ENCODE measurements around the gene BRAF.
"Not testable (repeated sequence)": the region's sequence is repeated elsewhere in the genome, so short reads cannot be mapped to it uniquely, and the experiment has no call there.

BRAF gene

GRCh38 chr7:140754506-140754905 is 170.2 kb downstream of the BRAF start:
- Histone ChIP-seq H3K36me3 (ENCODE audit: insufficient read depth, low read depth, low read length) (peaks cover 4% of the 10 kb centered on the region; the same call in 1 of the 2 replicates), H3K27ac (ENCODE audit: low read length) (no peak overlapping the region), H3K4me3 (ENCODE audit: low read length) (0 out of 2 replicates have a peak overlapping the region, but pooled peaks have one; percentile 16), H3K9ac (ENCODE audit: low read depth, low read length) (no peak overlapping the region), H3K27me3 (ENCODE audit: insufficient read depth, low read length) (no peaks in the 10 kb centered on the region), H3K4me1 (ENCODE audit: insufficient read depth, low read length) (peaks cover 9% of the 10 kb centered on the region), H3K9me3 (ENCODE audit: insufficient read depth, low read depth, low read length) (no peaks in the 10 kb centered on the region)

- Histone ChIP-seq H3K27me3 (ENCODE audit: insufficient read depth, low read length) (no peaks in the 10 kb centered on the region), H3K27ac (ENCODE audit: low read length) (no peak overlapping the region), H3K9ac (ENCODE audit: low read depth, low read length) (no peak overlapping the region), H3K4me3 (ENCODE audit: low read length) (no peak overlapping the region), H3K36me3 (ENCODE audit: insufficient read depth, low read depth, low read length) (peaks cover 12% of the 10 kb centered on the region), H3K4me1 (ENCODE audit: insufficient read depth, low read length) (peaks cover 9% of the 10 kb centered on the region), H3K9me3 (ENCODE audit: insufficient read depth, low read depth, low read length) (no peaks in the 10 kb centered on the region)
Measured at GRCh38 chr7:140752533-140752932, 172.2 kb downstream of the BRAF start.

- H3K27me3 ChIP-seq (ENCODE audit: insufficient read depth, low read length): no peaks in the 10 kb centered on the region
- no peak overlapping the region for H3K27ac ChIP-seq (ENCODE audit: low read length)
- H3K4me3 ChIP-seq (ENCODE audit: low read length): no peak overlapping the region
- 0 out of 2 replicates have a peak, but pooled peaks cover 2% of the 10 kb centered on the region for H3K4me1 ChIP-seq (ENCODE audit: insufficient read depth, low read length)
- peaks cover 12% of the 10 kb centered on the region for H3K36me3 ChIP-seq (ENCODE audit: insufficient read depth, low read depth, low read length)
- H3K9ac ChIP-seq (ENCODE audit: low read depth, low read length): no peak overlapping the region
- H3K9me3 ChIP-seq (ENCODE audit: insufficient read depth, low read depth, low read length): no peaks in the 10 kb centered on the region
Measured at GRCh38 chr7:140746751-140747150, 178.0 kb downstream of the BRAF start.

GRCh38 chr7:140745266-140746058 is 179.3 kb downstream of the BRAF start:
- H3K4me1 ChIP-seq (ENCODE audit: insufficient read depth, low read length): 0 out of 2 replicates have a peak, but pooled peaks cover 2% of the 10 kb centered on the region
- no peak overlapping the region for H3K4me3 ChIP-seq (ENCODE audit: low read length)
- no peak overlapping the region for H3K27ac ChIP-seq (ENCODE audit: low read length)
- H3K27me3 ChIP-seq (ENCODE audit: insufficient read depth, low read length): no peaks in the 10 kb centered on the region
- H3K36me3 ChIP-seq (ENCODE audit: insufficient read depth, low read depth, low read length): peaks cover 12% of the 10 kb centered on the region
- no peaks in the 10 kb centered on the region for H3K9me3 ChIP-seq (ENCODE audit: insufficient read depth, low read depth, low read length)
- H3K9ac ChIP-seq (ENCODE audit: low read depth, low read length): no peak overlapping the region

GRCh38 chr7:140744005-140744404 is 180.7 kb downstream of the BRAF start:
- no peak overlapping the region for H3K9ac ChIP-seq (ENCODE audit: low read depth, low read length)
- H3K4me1 ChIP-seq (ENCODE audit: insufficient read depth, low read length): 0 out of 2 replicates have a peak, but pooled peaks cover 2% of the 10 kb centered on the region
- no peak overlapping the region for H3K4me3 ChIP-seq (ENCODE audit: low read length)

GRCh38 chr7:140743255-140743654 is 181.5 kb downstream of the BRAF start:
- H3K4me3 ChIP-seq (ENCODE audit: low read length); H3K27me3 ChIP-seq (ENCODE audit: insufficient read depth, low read length); H3K9ac ChIP-seq (ENCODE audit: low read depth, low read length); H3K4me1 ChIP-seq (ENCODE audit: insufficient read depth, low read length); H3K27ac ChIP-seq (ENCODE audit: low read length); H3K9me3 ChIP-seq (ENCODE audit: insufficient read depth, low read depth, low read length): not testable (repeated sequence)
- H3K36me3 ChIP-seq (ENCODE audit: insufficient read depth, low read depth, low read length): peaks cover 21% of the 10 kb centered on the region; the same call in 1 of the 2 replicates

More at GRCh38 chr7:140744005-140744404, 180.7 kb downstream of the BRAF start:
- H3K36me3 ChIP-seq (ENCODE audit: insufficient read depth, low read depth, low read length): peaks cover 20% of the 10 kb centered on the region
- H3K27me3 ChIP-seq (ENCODE audit: insufficient read depth, low read length): no peaks in the 10 kb centered on the region
- H3K9me3 ChIP-seq (ENCODE audit: insufficient read depth, low read depth, low read length): no peaks in the 10 kb centered on the region
- no peak overlapping the region for H3K27ac ChIP-seq (ENCODE audit: low read length)

GRCh38 chr7:140738280-140738679 is 186.4 kb downstream of the BRAF start:
- Histone ChIP-seq H3K36me3 (ENCODE audit: insufficient read depth, low read depth, low read length) (peaks cover 23% of the 10 kb centered on the region), H3K27ac (ENCODE audit: low read length) (no peak overlapping the region), H3K9me3 (ENCODE audit: insufficient read depth, low read depth, low read length) (no peaks in the 10 kb centered on the region), H3K9ac (ENCODE audit: low read depth, low read length) (no peak overlapping the region), H3K4me3 (ENCODE audit: low read length) (no peak overlapping the region), H3K4me1 (ENCODE audit: insufficient read depth, low read length) (no peaks in the 10 kb centered on the region), H3K27me3 (ENCODE audit: insufficient read depth, low read length) (no peaks in the 10 kb centered on the region)

- Histone ChIP-seq H3K36me3 (ENCODE audit: insufficient read depth, low read depth, low read length) (peaks cover 19% of the 10 kb centered on the region), H3K27me3 (ENCODE audit: insufficient read depth, low read length) (no peaks in the 10 kb centered on the region), H3K4me1 (ENCODE audit: insufficient read depth, low read length) (peaks cover 7% of the 10 kb centered on the region; the same call in 1 of the 2 replicates), H3K9me3 (ENCODE audit: insufficient read depth, low read depth, low read length) (no peaks in the 10 kb centered on the region), H3K27ac (ENCODE audit: low read length) (no peak overlapping the region), H3K4me3 (ENCODE audit: low read length) (no peak overlapping the region), H3K9ac (ENCODE audit: low read depth, low read length) (no peak overlapping the region)
Measured at GRCh38 chr7:140734729-140735128, 190.0 kb downstream of the BRAF start.

GRCh38 chr7:140734096-140734495 is 190.6 kb downstream of the BRAF start:
- Histone ChIP-seq H3K9me3 (ENCODE audit: insufficient read depth, low read depth, low read length) (no peaks in the 10 kb centered on the region), H3K4me3 (ENCODE audit: low read length) (no peak overlapping the region), H3K9ac (ENCODE audit: low read depth, low read length) (no peak overlapping the region), H3K27ac (ENCODE audit: low read length) (no peak overlapping the region), H3K36me3 (ENCODE audit: insufficient read depth, low read depth, low read length) (peaks cover 14% of the 10 kb centered on the region), H3K27me3 (ENCODE audit: insufficient read depth, low read length) (no peaks in the 10 kb centered on the region), H3K4me1 (ENCODE audit: insufficient read depth, low read length) (peaks cover 7% of the 10 kb centered on the region; the same call in 1 of the 2 replicates)

GRCh38 chr7:140732416-140732815 is 192.3 kb downstream of the BRAF start:
- H3K27ac ChIP-seq (ENCODE audit: low read length): no peak overlapping the region
- H3K4me3 ChIP-seq (ENCODE audit: low read length): no peak overlapping the region
- H3K9me3 ChIP-seq (ENCODE audit: insufficient read depth, low read depth, low read length): no peaks in the 10 kb centered on the region
- peaks cover 7% of the 10 kb centered on the region; the same call in 1 of the 2 replicates for H3K4me1 ChIP-seq (ENCODE audit: insufficient read depth, low read length)
- H3K9ac ChIP-seq (ENCODE audit: low read depth, low read length): no peak overlapping the region
- no peaks in the 10 kb centered on the region; the same call in 1 of the 2 replicates for H3K36me3 ChIP-seq (ENCODE audit: insufficient read depth, low read depth, low read length)
- no peaks in the 10 kb centered on the region for H3K27me3 ChIP-seq (ENCODE audit: insufficient read depth, low read length)

GRCh38 chr7:140726281-140726680 is 198.4 kb downstream of the BRAF start:
- H3K4me3 ChIP-seq (ENCODE audit: low read length): no peak overlapping the region
- no peak overlapping the region for H3K9ac ChIP-seq (ENCODE audit: low read depth, low read length)
- no peak overlapping the region for H3K27ac ChIP-seq (ENCODE audit: low read length)
- H3K9me3 ChIP-seq (ENCODE audit: insufficient read depth, low read depth, low read length): no peaks in the 10 kb centered on the region
- H3K27me3 ChIP-seq (ENCODE audit: insufficient read depth, low read length): no peaks in the 10 kb centered on the region
- no peaks in the 10 kb centered on the region for H3K4me1 ChIP-seq (ENCODE audit: insufficient read depth, low read length)
- H3K36me3 ChIP-seq (ENCODE audit: insufficient read depth, low read depth, low read length): peaks cover 8% of the 10 kb centered on the region

GRCh38 chr7:140724706-140725105 is 200.0 kb downstream of the BRAF start:
- no peak overlapping the region for H3K9ac ChIP-seq (ENCODE audit: low read depth, low read length)
- H3K27ac ChIP-seq (ENCODE audit: low read length): no peak overlapping the region
- H3K27me3 ChIP-seq (ENCODE audit: insufficient read depth, low read length): no peaks in the 10 kb centered on the region
- H3K9me3 ChIP-seq (ENCODE audit: insufficient read depth, low read depth, low read length): no peaks in the 10 kb centered on the region
- no peaks in the 10 kb centered on the region for H3K4me1 ChIP-seq (ENCODE audit: insufficient read depth, low read length)
- H3K4me3 ChIP-seq (ENCODE audit: low read length): no peak overlapping the region
- peaks cover 8% of the 10 kb centered on the region for H3K36me3 ChIP-seq (ENCODE audit: insufficient read depth, low read depth, low read length)

Data from iPS-20b (cell line).